HG03108 (cell line): ENCODE results near the gene RDH11.

Experiments used
- ATAC-seq: cut with Tn5 transposase; IDR thresholded peaks from one replicate; pipeline ENCODE4 v1.9.1; 2021; ENCODE audit warnings: moderate library complexity; ENCODE audit not compliant: unreplicated experiment

RDH11 gene

DNA sequence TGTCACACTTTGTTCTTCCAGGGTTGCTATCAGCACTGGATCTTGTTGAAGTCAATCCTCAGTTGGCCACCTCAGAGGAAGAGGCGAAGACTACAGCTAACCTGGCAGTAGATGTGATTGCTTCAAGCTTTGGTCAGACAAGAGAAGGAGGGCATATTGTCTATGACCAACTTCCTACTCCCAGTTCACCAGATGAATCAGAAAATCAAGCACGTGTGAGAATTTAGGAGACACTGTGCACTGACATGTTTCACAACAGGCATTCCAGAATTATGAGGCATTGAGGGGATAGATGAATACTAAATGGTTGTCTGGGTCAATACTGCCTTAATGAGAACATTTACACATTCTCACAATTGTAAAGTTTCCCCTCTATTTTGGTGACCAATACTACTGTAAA, 44.9 kb downstream of the RDH11 start:
- no peak for ATAC-seq

DNA sequence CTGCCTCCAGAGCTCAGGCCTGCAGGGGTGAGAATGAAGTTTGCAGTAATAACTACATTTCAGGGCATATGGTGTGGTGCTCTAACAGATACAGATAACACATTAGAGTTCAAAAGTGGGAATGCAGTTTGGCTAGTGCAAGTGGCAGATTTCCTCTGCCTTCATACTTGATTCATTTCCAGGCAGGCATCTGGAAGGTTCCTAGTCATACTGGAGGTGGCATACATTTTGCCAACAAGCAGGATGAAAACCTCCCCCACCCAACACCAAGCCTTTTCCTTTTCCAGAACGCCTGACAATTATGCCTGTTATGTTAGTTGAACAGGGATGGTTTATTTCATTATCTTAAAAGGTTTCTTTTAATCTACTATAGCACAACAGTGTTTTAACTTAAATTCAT, 45.4 kb downstream of the RDH11 start:
- ATAC-seq: no peak

DNA sequence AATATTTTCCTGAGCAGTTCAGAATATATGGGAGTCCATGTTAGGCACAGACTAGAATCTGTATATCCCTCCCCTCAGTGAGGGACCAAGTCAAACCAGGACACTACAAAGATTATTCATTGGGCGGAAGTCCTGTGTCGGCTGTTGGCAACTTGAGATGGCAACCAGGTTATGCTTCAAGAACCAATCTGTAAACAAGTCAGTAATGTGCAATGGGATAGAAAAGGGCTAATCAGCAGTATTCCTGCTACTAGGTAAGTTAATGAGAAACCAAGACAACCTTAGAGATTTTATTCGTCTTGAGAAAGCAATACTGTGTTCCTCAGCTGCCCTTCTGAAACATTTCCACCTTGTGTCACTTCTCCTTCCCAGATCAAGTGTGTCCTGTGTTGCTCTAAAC, 49.4 kb downstream of the RDH11 start:
- ATAC-seq: no peak

DNA sequence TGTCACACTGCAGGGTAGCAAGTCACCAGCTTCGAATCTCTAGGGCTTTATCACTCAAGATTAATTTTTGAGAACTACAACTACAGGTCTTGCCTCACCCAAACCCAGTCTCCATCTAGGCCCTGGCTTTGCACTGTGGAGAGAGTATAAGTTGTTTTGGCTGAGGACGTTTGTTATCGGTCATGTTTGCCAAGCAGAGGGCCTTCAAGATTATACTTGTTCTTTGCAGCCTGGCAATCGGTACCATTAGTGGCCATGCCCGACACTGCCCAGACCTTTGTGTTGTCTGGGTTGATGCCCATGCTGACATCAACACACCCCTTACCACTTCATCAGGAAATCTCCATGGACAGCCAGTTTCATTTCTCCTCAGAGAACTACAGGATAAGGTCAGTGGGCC, 50.1 kb downstream of the RDH11 start:
- no peak for ATAC-seq

- ATAC-seq: no peak
Measured at GRCh38 chr14:67644428-67644827, 51.1 kb downstream of the RDH11 start.

DNA sequence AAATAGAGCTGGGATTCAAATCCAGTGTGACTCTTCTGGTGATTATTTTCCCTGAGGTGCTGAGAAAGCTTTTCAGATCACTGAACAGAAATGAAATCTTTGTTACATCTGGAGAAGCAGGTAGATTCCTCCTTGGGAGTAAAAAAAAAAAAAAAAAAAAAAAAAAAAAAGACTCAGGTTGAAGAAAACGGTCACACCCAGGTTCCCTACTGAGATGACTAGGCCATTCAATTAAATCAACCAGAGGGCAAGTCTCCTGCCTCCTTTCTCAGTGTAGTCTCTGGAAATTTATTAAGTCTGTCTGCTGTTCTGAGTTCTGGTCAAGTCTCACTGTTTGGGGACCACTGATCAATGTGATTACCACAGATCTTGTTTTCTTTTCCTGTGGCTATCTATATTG, 51.9 kb downstream of the RDH11 start:
- ATAC-seq: no peak

DNA sequence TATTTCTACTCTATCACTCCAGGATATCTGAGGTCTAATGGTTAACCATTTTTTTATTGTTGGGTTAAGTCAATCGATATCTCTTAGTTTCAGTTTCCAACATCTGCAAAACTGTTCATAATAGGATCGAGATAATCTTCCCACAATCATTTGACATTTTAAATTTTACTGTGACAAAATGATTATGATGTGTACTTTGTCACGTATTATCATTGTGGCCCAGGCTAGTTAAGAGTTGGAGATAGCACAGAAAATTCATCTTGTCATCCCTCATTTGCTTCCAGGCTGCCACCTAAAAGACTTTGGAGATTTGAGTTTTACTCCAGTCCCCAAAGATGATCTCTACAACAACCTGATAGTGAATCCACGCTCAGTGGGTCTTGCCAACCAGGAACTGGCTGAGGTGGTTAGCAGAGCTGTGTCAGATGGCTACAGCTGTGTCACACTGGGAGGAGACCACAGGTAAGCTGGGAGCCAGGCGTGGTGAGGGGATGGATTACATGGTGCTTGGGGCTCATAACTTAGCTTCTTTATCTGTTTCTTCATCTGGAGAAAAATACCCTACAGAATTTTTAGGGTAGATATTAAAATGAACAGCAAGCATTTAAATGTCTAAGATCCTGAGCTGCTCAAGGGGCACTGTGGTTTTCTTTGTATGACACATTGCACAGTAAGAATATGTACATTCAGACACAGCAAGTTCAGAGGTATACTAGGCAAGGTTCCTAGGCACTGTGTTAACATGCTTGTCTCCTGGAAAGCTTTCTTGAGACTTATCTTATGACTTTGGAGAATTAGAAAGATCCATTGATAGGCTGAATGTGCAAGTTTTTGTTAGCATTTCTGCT, 53.4 kb downstream of the RDH11 start:
- no peak for ATAC-seq

DNA sequence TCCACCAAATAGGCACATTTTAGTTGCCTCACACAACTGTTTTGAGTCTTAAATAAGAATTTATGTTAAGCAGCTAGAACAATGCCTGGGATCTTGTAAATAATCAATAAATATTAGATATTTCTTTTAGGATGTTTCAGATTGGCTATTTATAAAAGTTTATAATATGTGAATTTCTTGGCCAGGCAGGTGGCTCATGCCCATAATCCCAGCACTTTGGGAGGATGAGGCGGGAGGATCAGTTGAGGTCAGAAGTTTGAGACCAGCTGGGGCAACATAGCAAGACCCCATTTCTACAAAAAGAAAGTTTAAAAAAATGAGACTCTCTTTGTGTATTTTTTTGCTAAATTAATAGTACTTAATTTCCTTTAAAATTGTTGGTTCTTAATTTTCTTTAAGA, 54.1 kb downstream of the RDH11 start:
- ATAC-seq: no peak

DNA sequence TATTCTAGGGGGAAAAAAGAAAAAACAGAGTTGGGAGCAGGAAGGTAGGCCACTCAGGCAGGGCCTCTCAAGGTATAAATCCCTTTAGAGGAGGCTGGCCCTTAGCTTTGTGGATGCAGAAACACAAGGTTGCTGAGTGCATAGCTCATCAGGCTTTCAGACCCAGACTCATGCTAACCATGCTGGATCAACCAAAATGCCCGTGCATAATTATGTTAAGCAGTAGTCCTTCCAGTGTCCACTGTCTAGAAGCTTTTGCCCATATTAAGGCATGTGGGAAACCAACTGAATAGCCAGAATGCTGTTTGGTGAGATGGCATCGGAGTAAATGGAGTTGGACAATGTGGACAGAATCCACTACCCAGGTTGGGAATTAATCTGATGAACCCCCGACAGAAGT, 56.9 kb downstream of the RDH11 start:
- ATAC-seq: no peak

DNA sequence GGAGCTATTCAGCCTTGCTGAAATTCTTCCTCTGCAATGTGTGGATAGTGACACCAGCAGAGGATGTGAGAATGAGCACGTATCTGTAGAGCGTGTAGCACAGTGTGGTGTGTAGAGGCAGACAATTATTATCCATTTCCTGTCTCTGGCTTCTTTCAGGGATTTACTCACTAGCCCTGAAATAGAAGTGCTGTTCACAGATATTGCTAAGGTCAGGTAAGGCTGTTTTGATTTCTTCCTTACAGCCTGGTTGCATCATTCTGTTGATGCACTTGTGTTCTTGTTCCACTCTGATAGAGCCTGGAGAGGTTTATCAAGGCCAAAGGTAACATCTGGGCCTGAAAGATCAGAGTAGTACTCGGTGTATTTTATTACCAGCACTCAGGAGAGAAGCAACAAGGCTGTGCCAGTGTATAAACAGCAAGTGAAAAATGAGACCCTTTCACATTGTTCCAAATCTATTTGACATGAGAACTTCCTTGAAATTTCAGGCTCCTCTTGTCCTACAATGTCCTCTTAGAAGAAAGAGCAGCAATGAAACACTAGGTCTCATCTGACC, 59.1 kb downstream of the RDH11 start:
- ATAC-seq: no peak

DNA sequence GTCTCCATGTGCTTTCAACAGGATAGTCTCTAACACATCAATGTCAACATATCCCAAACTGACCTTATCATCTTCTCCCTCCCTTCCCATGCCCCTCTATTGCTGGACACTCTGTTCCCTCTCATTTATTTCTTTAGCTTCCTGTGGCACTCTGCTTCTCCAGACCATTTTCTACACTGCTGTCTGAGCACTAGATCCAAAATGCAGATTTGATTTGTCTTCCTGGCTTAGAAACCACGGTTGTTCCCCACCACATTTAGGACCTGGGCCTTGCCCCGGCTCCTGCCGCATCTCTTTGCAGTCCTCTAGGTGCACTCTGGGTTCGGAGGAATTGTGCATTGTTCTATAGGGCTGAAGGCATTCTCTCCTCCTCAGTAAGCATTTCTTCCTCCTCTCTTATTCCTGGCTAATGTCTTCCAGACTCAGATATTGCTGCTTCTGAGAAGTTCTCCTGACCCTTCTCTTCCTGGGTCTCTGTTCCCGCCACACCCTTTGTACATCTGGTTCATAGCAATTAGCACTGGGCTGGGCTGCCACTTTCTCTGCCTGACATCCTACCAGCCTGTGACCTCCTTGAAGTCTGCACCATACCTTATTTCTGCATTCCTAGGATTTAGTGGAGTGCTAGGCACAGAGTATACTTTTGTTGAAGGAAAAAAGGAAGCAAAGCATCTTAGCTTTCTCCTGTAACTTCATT, 62.0 kb downstream of the RDH11 start:
- no peak for ATAC-seq

DNA sequence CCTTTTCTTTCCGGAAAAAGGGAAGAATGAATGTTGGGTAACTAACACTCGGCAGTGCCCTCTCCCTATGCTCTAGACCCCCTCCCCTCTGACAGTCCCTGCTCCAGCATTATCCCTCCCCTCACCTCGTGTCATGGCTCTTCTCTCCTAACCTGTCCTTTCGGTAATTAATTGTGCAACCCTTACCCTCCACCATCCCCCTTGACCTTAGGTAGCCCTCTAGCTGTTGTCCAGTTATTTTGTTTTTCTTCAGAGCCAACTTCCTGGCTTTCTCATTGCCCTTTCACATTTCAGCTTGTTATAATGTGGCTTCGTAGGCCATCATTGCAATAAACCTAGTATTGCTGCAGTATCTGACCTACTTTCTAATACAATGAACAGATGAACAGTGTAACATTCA, 64.6 kb downstream of the RDH11 start:
- ATAC-seq: no peak

DNA sequence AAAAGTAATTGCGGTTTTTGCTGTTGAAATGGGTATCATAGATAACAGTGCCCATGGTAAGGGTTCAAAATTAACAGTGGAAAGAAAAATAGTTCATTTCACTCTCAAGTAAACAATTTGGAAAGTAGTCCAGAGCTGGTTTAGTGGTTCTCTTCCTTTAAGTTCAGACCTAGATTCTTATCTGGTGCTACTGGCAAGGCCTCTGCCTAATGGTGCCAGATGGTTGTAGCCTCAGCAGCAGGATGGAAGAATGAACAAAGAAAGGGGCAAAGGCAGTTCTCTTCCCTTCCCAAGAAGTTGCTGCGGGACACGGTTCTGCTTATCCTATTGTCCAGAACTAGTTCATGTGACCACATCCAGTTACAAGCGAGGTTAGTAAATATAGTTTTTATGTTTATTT, 65.4 kb downstream of the RDH11 start:
- ATAC-seq: no peak

DNA sequence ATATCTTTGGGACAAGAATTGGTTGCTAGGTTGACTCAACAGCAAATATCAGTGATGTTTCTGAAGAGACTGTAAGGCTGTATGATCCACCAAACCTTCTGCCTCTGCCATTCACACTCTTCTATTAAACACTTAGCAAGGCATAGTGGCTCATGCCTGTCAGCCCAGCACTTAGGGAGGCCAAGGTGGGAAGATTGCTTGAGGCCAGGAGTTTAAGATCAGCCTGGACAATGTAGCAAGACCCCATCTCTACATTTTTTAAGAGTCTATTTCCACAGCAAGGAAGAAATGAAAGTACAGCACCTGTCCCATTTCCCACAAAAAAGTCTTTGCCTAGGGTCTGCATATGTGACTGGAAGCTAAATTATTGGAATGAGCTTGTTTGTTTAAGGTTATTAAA, 68.0 kb downstream of the RDH11 start:
- no peak for ATAC-seq
